K562 (cell line): ENCODE results near the gene ACOD1. TPM values are rescaled to one million over a fixed set of nuclear protein-coding genes. Genes with fewer than 3 reads are reported as not detected.
A peak's percentile ranks its signal among the peaks of the same experiment; 100 is the strongest.

Experiments
- ATAC-seq: fragments of 200-7000 bp; cut with Tn5 transposase; 3 replicates; pipeline ENCODE4 v1.9.1; 2020; ENCODE audit warnings: moderate library complexity
- BruUV-seq: library from RNA; stranded (reverse); fragments of 400-500 nt; replicated peaks from 2 replicates; lab custom pipeline; 2021; lab: Mats Ljungman, UMichigan
- CTCF ChIA-PET: fragments of 300-600 bp; formaldehyde crosslinking; extraction: SDS; loops from one replicate; lab custom pipeline; 2021; ENCODE audit warnings: low intra/inter-chr PET ratio; lab: Yijun Ruan, JAX
- POLR2A ChIA-PET: fragments of 300-600, 350-650 bp; sonication (Branson Sonifier 250); formaldehyde crosslinking; extraction: SDS; loops from one replicate; lab custom pipeline; 2021; ENCODE audit warnings: antibody characterized with exemption, inconsistent platforms; lab: Yijun Ruan, JAX
- DNase-seq, 4 experiments: peaks; one replicate each; pipeline versions ENCODE4 v3.0.0 to v3.0.0-alpha.2; 2011 to 2018; ENCODE audit warnings: low spot score in 3 of 4, mixed read lengths in 3 of 4; ENCODE audit errors: extremely low read depth in 1 of 4
- FAIRE-seq: peaks from 2 replicates; lab custom pipeline; 2011; peaks lifted over from hg19 to GRCh38; lab: Jason Lieb, UNC
- H2AFZ ChIP-seq: 2 replicates; pipeline ENCODE4 v1.6.0; 2011; ENCODE audit warnings: low read depth, low read length, control low read depth, inconsistent platforms
- H3K27ac ChIP-seq: fragments of 200-600 bp; 3 replicates; pipeline ENCODE4 v1.8.0; 2011; ENCODE audit warnings: low read depth, mild to moderate bottlenecking, control low read depth, inconsistent platforms, low read length, moderate library complexity, mixed read lengths; ENCODE audit errors: extremely low read depth
- H3K27me3 ChIP-seq, 2 experiments: fragments of 300-600 bp in 1 of 2; 2 replicates in 1 of 2; 3 replicates in 1 of 2; pipeline versions ENCODE4 v1.6.0 to v1.8.0; 2011; ENCODE audit warnings: inconsistent platforms in 2 of 2, low read length in 2 of 2, mild to moderate bottlenecking in 1 of 2, mixed read lengths in 1 of 2, moderate library complexity in 1 of 2; ENCODE audit not compliant: control insufficient read depth in 2 of 2, insufficient read depth in 2 of 2
- H3K36me3 ChIP-seq: fragments of 300-600 bp; 3 replicates; pipeline ENCODE4 v1.8.0; 2011; ENCODE audit warnings: mild to moderate bottlenecking, low read length, inconsistent platforms; ENCODE audit not compliant: control insufficient read depth, insufficient read depth
- H3K4me1 ChIP-seq, 2 experiments: fragments of 200-600 bp in 1 of 2; replicated peaks in 1 of 2; 2 replicates in 1 of 2; 3 replicates in 1 of 2; pipeline versions ENCODE4 v1.5.1 to v1.8.0; 2011; ENCODE audit warnings: inconsistent platforms in 2 of 2, low read length in 2 of 2, mild to moderate bottlenecking in 1 of 2, mixed read lengths in 1 of 2, moderate library complexity in 1 of 2; ENCODE audit not compliant: control insufficient read depth in 2 of 2, insufficient read depth in 2 of 2
- H3K4me2 ChIP-seq: 2 replicates; pipeline ENCODE4 v1.6.1; 2011; ENCODE audit warnings: low read length, control low read depth, inconsistent platforms, mixed read lengths; ENCODE audit not compliant: insufficient read depth
- H3K4me3 ChIP-seq: fragments of 200-600 bp; sonication (generic), shearing (Covaris generic); 2 replicates; pipeline ENCODE4 v1.5.1; 2016; ENCODE audit warnings: control low read depth, inconsistent platforms
- H3K79me2 ChIP-seq: fragments of 200-600 bp; 3 replicates; pipeline ENCODE4 v1.8.0; 2011; ENCODE audit warnings: low read length, inconsistent platforms; ENCODE audit not compliant: control insufficient read depth, insufficient read depth
- H3K9ac ChIP-seq, 2 experiments: 2 replicates each; pipeline versions ENCODE4 v1.6.0 to v1.6.1; 2011; ENCODE audit warnings: low read depth in 2 of 2, low read length in 2 of 2, control low read depth in 1 of 2, inconsistent platforms in 1 of 2, mild to moderate bottlenecking in 1 of 2, mixed read lengths in 1 of 2; ENCODE audit not compliant: insufficient read depth in 1 of 2
- H3K9me1 ChIP-seq: one replicate; pipeline ENCODE4 v1.6.0; 2011; ENCODE audit warnings: inconsistent platforms, mild to moderate bottlenecking, low read length, moderate library complexity; ENCODE audit not compliant: control insufficient read depth, insufficient read depth
- H3K9me3 ChIP-seq: replicated peaks from 2 replicates; pipeline ENCODE4 v1.5.1; 2011; ENCODE audit warnings: low read depth, low read length, inconsistent platforms; ENCODE audit not compliant: control insufficient read depth, insufficient read depth
- H4K20me1 ChIP-seq: replicated peaks from 2 replicates; pipeline ENCODE4 v1.6.1; 2011; ENCODE audit warnings: low read length, inconsistent platforms, mixed read lengths; ENCODE audit not compliant: control insufficient read depth, insufficient read depth
- CSDE1 ChIP-seq, 2 experiments: fragments of 450-650 bp; IDR thresholded peaks; 2 replicates each; pipeline ENCODE4 v1.6.1; 2016; ENCODE audit warnings: mild to moderate bottlenecking in 1 of 2
- MIER1 ChIP-seq: fragments of 450-650 bp; IDR thresholded peaks from 2 replicates; pipeline ENCODE4 v1.6.1; 2016; ENCODE audit warnings: antibody characterized with exemption, mild to moderate bottlenecking, low read depth
- TCF7L2 ChIP-seq: fragments of 150-350 bp; IDR thresholded peaks from 2 replicates; pipeline ENCODE4 v1.6.1; 2016; ENCODE audit warnings: low read depth, mild to moderate bottlenecking, low read length, moderate library complexity
- ZC3H4 ChIP-seq: sonication (generic); formaldehyde crosslinking; IDR thresholded peaks from 2 replicates; pipeline ENCODE4 v1.9.0; 2021; ENCODE audit warnings: missing genetic modification reagents, borderline replicate concordance
- ZNF121 ChIP-seq: sonication (generic); formaldehyde crosslinking; conservative IDR thresholded peaks from 2 replicates; pipeline ENCODE4 v1.8.0; 2022; ENCODE audit warnings: missing genetic modification reagents
- WGBS: fragments of 100-300 bp; shearing (Covaris generic); methylation state at CpG from one replicate; pipeline ENCODE4 v1.1.6; 2016; ENCODE audit warnings: low coverage, mixed read lengths; ENCODE audit not compliant: insufficient coverage; ENCODE audit errors: missing lambda C conversion rate; 5-methylcytosine and 5-hydroxymethylcytosine counted together
- in situ Hi-C: fragments of 300-500 bp; cut with MboI; formaldehyde crosslinking; loops from 4 replicates; pipeline ENCODE4 v1.15.0; 2018; ENCODE audit warnings: inconsistent platforms, mixed read lengths
- intact Hi-C: fragments of 100-400 bp; cut with micrococcal nuclease; formaldehyde crosslinking; loops from 2 replicates; pipeline ENCODE4 v1.14.2; 2022
- polyA plus RNA-seq, 8 experiments: library from polyadenylated mRNA; depleted of rRNA in 4 of 8; stranded (reverse) in 5 of 8; unstranded in 3 of 8; fragments of >200 nt; fragmentation: Nextera tagmentation in 2 of 8; fragmentation: Illumina TruSeq in 1 of 8; extraction: Ambion mirVana in 2 of 8; extraction: Trizol in 1 of 8; gene quantifications; 2 replicates each; pipeline versions ENCODE4 v1.2.1 to v1.2.3, GENCODE V29; 2011 to 2014; ENCODE audit warnings: inconsistent platforms in 1 of 8, missing spikeins in 1 of 8
- total RNA-seq, 7 experiments: library from RNA; depleted of rRNA in 6 of 7; stranded (reverse); fragments of >200 nt in 6 of 7; fragmentation: Illumina TruSeq in 2 of 7; extraction: Trizol in 2 of 7; gene quantifications; 2 replicates each; pipeline versions ENCODE4 v1.2.1 to v1.2.3, GENCODE V29; 2011 to 2021; ENCODE audit warnings: low replicate concordance in 1 of 7
- TF ChIP-seq, protein P1 (sequence below): sonication (generic); formaldehyde crosslinking; IDR thresholded peaks from 2 replicates; pipeline ENCODE4 v1.8.0; 2022; ENCODE audit warnings: missing genetic modification reagents, mild to moderate bottlenecking, moderate library complexity, borderline replicate concordance
- TF ChIP-seq, protein P2 (sequence below): fragments of 450-650 bp; IDR thresholded peaks from 2 replicates; pipeline ENCODE4 v1.6.1; 2017; ENCODE audit warnings: antibody characterized with exemption, mild to moderate bottlenecking
- TF ChIP-seq, protein P3 (sequence below): sonication (generic); formaldehyde crosslinking; IDR thresholded peaks from 2 replicates; pipeline ENCODE4 v1.8.0; 2022; ENCODE audit warnings: mild to moderate bottlenecking, missing genetic modification reagents

Gene ACOD1
- total and polyA plus RNA-seq, 9 of the 15 experiments (the other 6 are each of a cell fraction or from before 2014, with no cell fraction given): not detected

DNA sequence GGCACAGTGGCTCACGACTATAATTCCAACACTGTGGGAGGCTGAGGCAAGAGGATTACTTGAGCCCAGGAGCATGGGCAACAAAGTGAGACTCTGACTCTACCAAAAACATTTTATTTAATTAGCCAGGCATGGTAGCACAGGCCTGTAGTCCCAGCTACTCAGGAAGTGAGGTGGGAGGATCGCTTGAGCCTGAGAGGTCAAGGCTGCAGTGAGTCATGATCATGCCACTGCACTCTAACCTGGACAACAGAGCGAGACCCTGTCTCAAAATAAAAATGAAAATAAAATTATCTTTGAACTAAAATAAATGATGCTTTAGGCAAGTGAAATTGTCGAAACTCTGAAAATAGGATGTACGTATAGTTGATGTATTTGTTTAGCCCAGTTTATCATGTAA is 35.4 kb downstream of the ACOD1 start:
- Histone ChIP-seq H3K36me3 (no peaks in the 10 kb centered on the region), H3K27ac (no peak overlapping the region), H4K20me1 (no peaks in the 10 kb centered on the region), H3K4me2 (no peak overlapping the region), H3K9me1 (no peaks in the 10 kb centered on the region), H3K9me3 (no peaks in the 10 kb centered on the region), H3K27me3 (no peaks in the 10 kb centered on the region; a peak in 2 of 5 replicates), H3K79me2 (no peaks in the 10 kb centered on the region), H3K9ac (no peak overlapping the region), H3K4me3 (no peak overlapping the region), H2AFZ (no peak overlapping the region), H3K4me1 (peaks cover 0 to 4% of the 10 kb centered on the region in 2 experiments; a peak in 2 of 5 replicates)
- ChIA-PET CTCF (no interaction called here), POLR2A (no interaction called here)
- 0 out of 2 replicates have a peak, but pooled peaks have one; percentile 9 for TF ChIP-seq ZNF121 (CRISPR knock-in tag)
- TF ChIP-seq TCF7L2: no peak
- no peak for TF ChIP-seq CSDE1 (IDR thresholded peaks at IDR 0.05)
- in situ Hi-C loops: no loop called here
- DNase-seq: no peak
- intact Hi-C loops: loop anchor here (10.0 kb wide), 1 partner anchor 1109 kb away; no protein-coding TSS in a partner anchor
- no TSS peak for BruUV-seq
- ATAC-seq: no peak
- WGBS: 25% methylated on average over 4 of the region's 5 CpGs
- FAIRE-seq: no peak

DNA sequence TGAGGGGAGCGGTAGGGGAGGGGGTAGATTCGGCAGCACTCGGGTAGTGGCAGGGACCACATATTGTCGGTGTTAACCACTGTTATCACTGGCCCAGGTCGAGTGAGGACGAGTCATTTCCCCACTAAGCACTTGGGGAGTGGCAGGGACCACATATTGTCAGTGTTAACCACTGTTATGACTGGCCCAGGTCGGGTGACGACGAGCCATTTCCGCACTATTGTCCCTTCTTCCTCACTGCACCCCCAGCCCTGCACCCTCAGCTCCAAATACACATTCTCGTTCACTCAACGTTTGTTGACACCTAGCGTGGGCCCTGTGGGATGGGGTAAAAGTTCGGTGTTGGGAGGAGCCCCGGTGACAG is 43.1 kb downstream of the ACOD1 start:
- ChIA-PET POLR2A (no interaction called here), CTCF (no interaction called here)
- H3K27me3 ChIP-seq: no peaks in the 10 kb centered on the region
- 56% methylated on average over 14 of the region's 15 CpGs for WGBS
- H3K36me3 ChIP-seq: peaks cover 10% of the 10 kb centered on the region; the same call in 1 of the 3 replicates
- H3K79me2 ChIP-seq: peaks cover 19% of the 10 kb centered on the region
- in situ Hi-C loops (no loop called here), intact Hi-C loops (loop anchor here (5.0 kb wide), 1 partner anchor 336 kb away; the partner anchor contains the start of gene MYCBP2)
- no peaks in the 10 kb centered on the region for H3K9me1 ChIP-seq
- peak overlapping the region; percentile 95 for H2AFZ ChIP-seq
- H3K4me2 ChIP-seq: peak overlapping the region; percentile 87
- H3K9ac ChIP-seq: peak overlapping the region; percentile 71 to 95
- no peaks in the 10 kb centered on the region for H4K20me1 ChIP-seq
- BruUV-seq: no TSS peak
- DNase-seq (peak in 1 of 4 experiments; percentile 8), FAIRE-seq (no peak), ATAC-seq (no peak; the same call in 1 of the 3 replicates)
- peaks cover 7 to 8% of the 10 kb centered on the region in 2 experiments; a peak in 4 of 5 replicates for H3K4me1 ChIP-seq
- peak overlapping the region; percentile 76 for H3K27ac ChIP-seq
- no peaks in the 10 kb centered on the region for H3K9me3 ChIP-seq
- TF ChIP-seq ZC3H4: peak; percentile 27; the same call in 1 of the 2 replicates
- TF ChIP-seq, protein P1, sequence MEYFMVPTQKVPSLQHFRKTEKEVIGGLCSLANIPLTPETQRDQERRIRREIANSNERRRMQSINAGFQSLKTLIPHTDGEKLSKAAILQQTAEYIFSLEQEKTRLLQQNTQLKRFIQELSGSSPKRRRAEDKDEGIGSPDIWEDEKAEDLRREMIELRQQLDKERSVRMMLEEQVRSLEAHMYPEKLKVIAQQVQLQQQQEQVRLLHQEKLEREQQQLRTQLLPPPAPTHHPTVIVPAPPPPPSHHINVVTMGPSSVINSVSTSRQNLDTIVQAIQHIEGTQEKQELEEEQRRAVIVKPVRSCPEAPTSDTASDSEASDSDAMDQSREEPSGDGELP (CRISPR knock-in tag): no peak
- TF ChIP-seq, protein P2, sequence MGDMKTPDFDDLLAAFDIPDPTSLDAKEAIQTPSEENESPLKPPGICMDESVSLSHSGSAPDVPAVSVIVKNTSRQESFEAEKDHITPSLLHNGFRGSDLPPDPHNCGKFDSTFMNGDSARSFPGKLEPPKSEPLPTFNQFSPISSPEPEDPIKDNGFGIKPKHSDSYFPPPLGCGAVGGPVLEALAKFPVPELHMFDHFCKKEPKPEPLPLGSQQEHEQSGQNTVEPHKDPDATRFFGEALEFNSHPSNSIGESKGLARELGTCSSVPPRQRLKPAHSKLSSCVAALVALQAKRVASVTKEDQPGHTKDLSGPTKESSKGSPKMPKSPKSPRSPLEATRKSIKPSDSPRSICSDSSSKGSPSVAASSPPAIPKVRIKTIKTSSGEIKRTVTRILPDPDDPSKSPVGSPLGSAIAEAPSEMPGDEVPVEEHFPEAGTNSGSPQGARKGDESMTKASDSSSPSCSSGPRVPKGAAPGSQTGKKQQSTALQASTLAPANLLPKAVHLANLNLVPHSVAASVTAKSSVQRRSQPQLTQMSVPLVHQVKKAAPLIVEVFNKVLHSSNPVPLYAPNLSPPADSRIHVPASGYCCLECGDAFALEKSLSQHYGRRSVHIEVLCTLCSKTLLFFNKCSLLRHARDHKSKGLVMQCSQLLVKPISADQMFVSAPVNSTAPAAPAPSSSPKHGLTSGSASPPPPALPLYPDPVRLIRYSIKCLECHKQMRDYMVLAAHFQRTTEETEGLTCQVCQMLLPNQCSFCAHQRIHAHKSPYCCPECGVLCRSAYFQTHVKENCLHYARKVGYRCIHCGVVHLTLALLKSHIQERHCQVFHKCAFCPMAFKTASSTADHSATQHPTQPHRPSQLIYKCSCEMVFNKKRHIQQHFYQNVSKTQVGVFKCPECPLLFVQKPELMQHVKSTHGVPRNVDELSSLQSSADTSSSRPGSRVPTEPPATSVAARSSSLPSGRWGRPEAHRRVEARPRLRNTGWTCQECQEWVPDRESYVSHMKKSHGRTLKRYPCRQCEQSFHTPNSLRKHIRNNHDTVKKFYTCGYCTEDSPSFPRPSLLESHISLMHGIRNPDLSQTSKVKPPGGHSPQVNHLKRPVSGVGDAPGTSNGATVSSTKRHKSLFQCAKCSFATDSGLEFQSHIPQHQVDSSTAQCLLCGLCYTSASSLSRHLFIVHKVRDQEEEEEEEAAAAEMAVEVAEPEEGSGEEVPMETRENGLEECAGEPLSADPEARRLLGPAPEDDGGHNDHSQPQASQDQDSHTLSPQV: peak; percentile 64
- TF ChIP-seq MIER1: no peak
- TF ChIP-seq, protein P3, sequence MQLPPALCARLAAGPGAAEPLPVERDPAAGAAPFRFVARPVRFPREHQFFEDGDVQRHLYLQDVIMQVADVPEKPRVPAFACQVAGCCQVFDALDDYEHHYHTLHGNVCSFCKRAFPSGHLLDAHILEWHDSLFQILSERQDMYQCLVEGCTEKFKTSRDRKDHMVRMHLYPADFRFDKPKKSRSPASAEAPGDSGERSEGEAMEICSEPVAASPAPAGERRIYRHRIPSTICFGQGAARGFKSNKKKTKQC (CRISPR knock-in tag): 0 out of 2 replicates have a peak, but pooled peaks have one; percentile 27
- peak overlapping the region; percentile 82 for H3K4me3 ChIP-seq
